KBM-7 (cell line): Measurements from ENCODE around the gene PIP5KL1.
"Not testable (repeated sequence)": the region's sequence is repeated elsewhere in the genome, so short reads cannot be mapped to it uniquely, and the experiment has no call there.

Source experiments
- DNase-seq: peaks from one replicate; pipeline ENCODE4 v3.0.0-alpha.2; 2015
- in situ Hi-C: fragments of 300-500 bp; cut with MboI; formaldehyde crosslinking; loops from 2 replicates; pipeline ENCODE4 v1.14.3; 2020; ENCODE audit warnings: low sequenced_read_pairs, low pct_unique_long_range_greater_than_20kb, mixed read lengths

PIP5KL1 gene

GRCh38 chr9:127883959-127884358 lies 46.6 kb downstream of the PIP5KL1 start:
- in situ Hi-C loops, result no loop called here
- DNase-seq, result no peak

GRCh38 chr9:127881715-127882114 lies 48.9 kb downstream of the PIP5KL1 start:
- DNase-seq, in situ Hi-C loops: not testable (repeated sequence)

GRCh38 chr9:127880143-127880542 lies 50.4 kb downstream of the PIP5KL1 start:
- DNase-seq, result no peak
- in situ Hi-C loops, result no loop called here

- in situ Hi-C loops, result no loop called here
- no peak for DNase-seq
Observed at GRCh38 chr9:127878652-127879390, 51.8 kb downstream of the PIP5KL1 start.

- in situ Hi-C loops, result no loop called here
- no peak for DNase-seq
Observed at GRCh38 chr9:127878001-127878651, 52.5 kb downstream of the PIP5KL1 start.

GRCh38 chr9:127877566-127877998 lies 53.0 kb downstream of the PIP5KL1 start, which contains the start of gene AK1:
Gene AK1 (minus strand): TSS chr9:127877675. CDS start chr9:127874617, 3,058 bp downstream.
- in situ Hi-C loops, result no loop called here
- DNase-seq, result no peak

GRCh38 chr9:127876764-127877562 lies 53.6 kb downstream of the PIP5KL1 start:
- in situ Hi-C loops, result no loop called here
- DNase-seq, result no peak

- DNase-seq, result no peak
- in situ Hi-C loops, result no loop called here
Observed at GRCh38 chr9:127876026-127876763, 54.4 kb downstream of the PIP5KL1 start.

- in situ Hi-C loops, result no loop called here
- no peak for DNase-seq
Observed at GRCh38 chr9:127875306-127875966, 55.1 kb downstream of the PIP5KL1 start.

GRCh38 chr9:127874301-127875221 lies 56.0 kb downstream of the PIP5KL1 start:
- in situ Hi-C loops, result no loop called here
- DNase-seq, result no peak

- DNase-seq, result no peak
- in situ Hi-C loops, result no loop called here
Observed at GRCh38 chr9:127873886-127874285, 56.7 kb downstream of the PIP5KL1 start.

- no peak for DNase-seq
- in situ Hi-C loops, result no loop called here
Observed at GRCh38 chr9:127873223-127873691, 57.3 kb downstream of the PIP5KL1 start.

- in situ Hi-C loops, result no loop called here
- DNase-seq, result no peak
Observed at GRCh38 chr9:127872369-127873222, 58.0 kb downstream of the PIP5KL1 start.

- no peak for DNase-seq
- in situ Hi-C loops, result no loop called here
Observed at GRCh38 chr9:127871531-127871930, 59.0 kb downstream of the PIP5KL1 start.

- in situ Hi-C loops, result no loop called here
- no peak for DNase-seq
Observed at GRCh38 chr9:127870887-127871286, 59.7 kb downstream of the PIP5KL1 start.
